H1 (cell line): ENCODE measurements around the gene CHRNA4. TPM values are rescaled to one million over a fixed set of nuclear protein-coding genes. Genes with fewer than 3 reads are reported as not detected.

Experiments
- CTCF ChIA-PET: fragments of 300-600 bp; sonication (Branson Sonifier 250); formaldehyde crosslinking; loops from one replicate; lab custom pipeline; 2021; ENCODE audit not compliant: partially characterized antibody; lab: Charles Lee
- POLR2A ChIA-PET: fragments of 300-600 bp; sonication (Branson Sonifier 250); formaldehyde crosslinking; loops from one replicate; lab custom pipeline; 2021; ENCODE audit warnings: inconsistent platforms; ENCODE audit not compliant: partially characterized antibody; lab: Charles Lee
- DNase-seq, 2 experiments: peaks; one replicate each; pipeline versions ENCODE4 v3.0.0 to v3.0.0-alpha.2; 2010 to 2022; ENCODE audit warnings: low spot score in 2 of 2, low read depth in 1 of 2, mixed read lengths in 1 of 2
- FAIRE-seq: peaks from 2 replicates; lab custom pipeline; 2011; peaks lifted over from hg19 to GRCh38; lab: Jason Lieb, UNC
- H2AFZ ChIP-seq: 2 replicates; pipeline ENCODE4 v1.8.1; 2012; ENCODE audit warnings: low read length, inconsistent platforms
- H2AK5ac ChIP-seq: 2 replicates; pipeline ENCODE4 v1.6.1; 2013; ENCODE audit warnings: low read depth, low read length
- H2BK120ac ChIP-seq: replicated peaks from 2 replicates; pipeline ENCODE3; 2013; ENCODE audit warnings: low read depth, low read length, inconsistent platforms
- H2BK12ac ChIP-seq: 2 replicates; pipeline ENCODE4 v1.6.1; 2013; ENCODE audit warnings: low read depth, low read length
- H2BK15ac ChIP-seq: 2 replicates; pipeline ENCODE4 v1.6.1; 2013; ENCODE audit warnings: low read length
- H2BK20ac ChIP-seq: 2 replicates; pipeline ENCODE4 v1.6.1; 2013; ENCODE audit warnings: low read length
- H2BK5ac ChIP-seq: 2 replicates; pipeline ENCODE4 v1.6.1; 2013; ENCODE audit warnings: low read depth, low read length
- H3K14ac ChIP-seq: 2 replicates; pipeline ENCODE4 v1.6.1; 2013; ENCODE audit warnings: inconsistent platforms; ENCODE audit not compliant: insufficient read length
- H3K18ac ChIP-seq: 2 replicates; pipeline ENCODE4 v1.6.1; 2013; ENCODE audit warnings: low read length; ENCODE audit errors: extremely low read depth
- H3K23ac ChIP-seq: 2 replicates; pipeline ENCODE4 v1.6.1; 2013; ENCODE audit warnings: inconsistent platforms; ENCODE audit not compliant: insufficient read length
- H3K23me2 ChIP-seq: 2 replicates; pipeline ENCODE4 v1.6.1; 2013; ENCODE audit warnings: low read depth, low read length
- H3K27ac ChIP-seq: 2 replicates; pipeline ENCODE4 v1.6.1; 2011; ENCODE audit warnings: low read depth, low read length, inconsistent platforms
- H3K27me3 ChIP-seq, 4 experiments: replicated peaks in 1 of 4; 1 replicate in 1 of 4; 2 replicates in 3 of 4; pipeline versions ENCODE4 v1.6.1 to v1.8.1; 2011 to 2013; ENCODE audit warnings: low read length in 3 of 4, mild to moderate bottlenecking in 3 of 4, inconsistent platforms in 2 of 4, mixed read lengths in 2 of 4, moderate library complexity in 1 of 4; ENCODE audit not compliant: control insufficient read depth in 3 of 4, insufficient read depth in 3 of 4; ENCODE audit errors: extremely low read depth in 1 of 4
- H3K36me3 ChIP-seq, 4 experiments: 2 replicates each; pipeline versions ENCODE4 v1.6.1 to v1.8.1; 2011 to 2013; ENCODE audit warnings: mild to moderate bottlenecking in 4 of 4, low read length in 3 of 4, moderate library complexity in 2 of 4, control low read depth in 1 of 4, inconsistent platforms in 1 of 4; ENCODE audit not compliant: insufficient read depth in 4 of 4, control insufficient read depth in 2 of 4
- H3K4ac ChIP-seq: replicated peaks from 2 replicates; pipeline ENCODE3; 2013; ENCODE audit warnings: low read length, low read depth, mixed read lengths, inconsistent platforms; ENCODE audit not compliant: insufficient read length
- H3K4me1 ChIP-seq, 4 experiments: replicated peaks in 1 of 4; 1 replicate in 1 of 4; 2 replicates in 3 of 4; pipeline versions ENCODE4 v1.6.1 to v1.8.1; 2011 to 2013; ENCODE audit warnings: low read length in 3 of 4, inconsistent platforms in 2 of 4, mixed read lengths in 1 of 4; ENCODE audit not compliant: insufficient read depth in 4 of 4, control insufficient read depth in 3 of 4
- H3K4me2 ChIP-seq, 2 experiments: 2 replicates each; pipeline versions ENCODE4 v1.6.1 to v1.8.1; 2011 to 2013; ENCODE audit warnings: low read depth in 2 of 2, low read length in 2 of 2, control low read depth in 1 of 2, inconsistent platforms in 1 of 2, mild to moderate bottlenecking in 1 of 2; ENCODE audit not compliant: insufficient read depth in 1 of 2
- H3K4me3 ChIP-seq, 4 experiments: fragments of 200-600, 300-600 bp in 1 of 4; sonication (generic), shearing (Covaris generic), sonication (Bioruptor Twin) in 1 of 4; 2 replicates each; pipeline versions ENCODE4 v1.5.1 to v1.8.1; 2011 to 2016; ENCODE audit warnings: low read length in 4 of 4, low read depth in 3 of 4, control low read depth in 2 of 4, inconsistent platforms in 2 of 4, mild to moderate bottlenecking in 2 of 4, mixed read lengths in 1 of 4, moderate library complexity in 1 of 4; ENCODE audit not compliant: insufficient read depth in 2 of 4; ENCODE audit errors: extremely low read depth in 1 of 4
- H3K56ac ChIP-seq: replicated peaks from 2 replicates; pipeline ENCODE3; 2013; ENCODE audit warnings: low read depth, mild to moderate bottlenecking, mixed read lengths, low read length, inconsistent platforms; ENCODE audit not compliant: insufficient read length
- H3K79me1 ChIP-seq: 2 replicates; pipeline ENCODE4 v1.6.1; 2013; ENCODE audit warnings: low read depth, low read length, control low read depth
- H3K79me2 ChIP-seq, 2 experiments: 2 replicates each; pipeline versions ENCODE4 v1.6.1 to v1.8.1; 2012 to 2013; ENCODE audit warnings: low read length in 2 of 2, mild to moderate bottlenecking in 2 of 2, inconsistent platforms in 1 of 2; ENCODE audit not compliant: insufficient read depth in 2 of 2, control insufficient read depth in 1 of 2
- H3K9ac ChIP-seq, 4 experiments: replicated peaks in 1 of 4; 1 replicate in 1 of 4; 2 replicates in 3 of 4; pipeline versions ENCODE4 v1.6.1 to v1.8.1; 2011 to 2013; ENCODE audit warnings: low read depth in 3 of 4, low read length in 3 of 4, control low read depth in 2 of 4, mild to moderate bottlenecking in 2 of 4, moderate library complexity in 2 of 4, inconsistent platforms in 1 of 4; ENCODE audit errors: extremely low read depth in 1 of 4
- H3K9me3 ChIP-seq, 2 experiments: 2 replicates each; pipeline versions ENCODE4 v1.6.1 to v1.8.1; 2012 to 2013; ENCODE audit warnings: mild to moderate bottlenecking in 2 of 2, moderate library complexity in 2 of 2, control low read depth in 1 of 2, inconsistent platforms in 1 of 2, low read depth in 1 of 2, low read length in 1 of 2, mixed read lengths in 1 of 2; ENCODE audit not compliant: insufficient read depth in 2 of 2
- H4K20me1 ChIP-seq, 2 experiments: replicated peaks in 1 of 2; 2 replicates each; pipeline versions ENCODE3 to v1.8.1; 2011 to 2013; ENCODE audit warnings: inconsistent platforms in 2 of 2, low read length in 2 of 2, mild to moderate bottlenecking in 1 of 2; ENCODE audit not compliant: insufficient read depth in 2 of 2, control insufficient read depth in 1 of 2
- H4K5ac ChIP-seq: 2 replicates; pipeline ENCODE4 v1.6.1; 2013; ENCODE audit warnings: low read length, low read depth, mixed read lengths, inconsistent platforms; ENCODE audit not compliant: insufficient read length
- H4K8ac ChIP-seq: 2 replicates; pipeline ENCODE4 v1.8.0; 2013; ENCODE audit warnings: mild to moderate bottlenecking, moderate library complexity, low read length, inconsistent platforms; ENCODE audit not compliant: insufficient read depth; ENCODE audit errors: extremely low read depth
- H4K91ac ChIP-seq: replicated peaks from 2 replicates; pipeline ENCODE3; 2013; ENCODE audit warnings: low read length, mixed read lengths, inconsistent platforms; ENCODE audit not compliant: insufficient read length
- ASH2L ChIP-seq: fragments of 200-600, 300-600 bp; sonication (generic); IDR thresholded peaks from one replicate; pipeline ENCODE4 v1.7.1; 2017; ENCODE audit warnings: low read length
- BRCA1 ChIP-seq: IDR thresholded peaks from 2 replicates; pipeline ENCODE4 v1.6.1; 2012; ENCODE audit warnings: low read depth, low read length, improper control_type of control experiment
- CHD2 ChIP-seq: IDR thresholded peaks from 2 replicates; pipeline ENCODE4 v1.6.1; 2012; ENCODE audit warnings: low read length, improper control_type of control experiment
- FOSL1 ChIP-seq: IDR thresholded peaks from 2 replicates; pipeline ENCODE4 v1.6.1; 2011; ENCODE audit warnings: mild to moderate bottlenecking, low read depth, low read length, moderate library complexity; ENCODE audit not compliant: insufficient read depth
- GABPA ChIP-seq: IDR thresholded peaks from 2 replicates; pipeline ENCODE4 v1.6.1; 2011; ENCODE audit warnings: mild to moderate bottlenecking, low read length, moderate library complexity, borderline replicate concordance; ENCODE audit not compliant: insufficient read depth
- HDAC2 ChIP-seq, 2 experiments: fragments of 300-600 bp in 1 of 2; sonication (generic) in 1 of 2; IDR thresholded peaks; 2 replicates each; pipeline ENCODE4 v1.6.1; 2011 to 2012; ENCODE audit warnings: low read depth in 2 of 2, low read length in 2 of 2, mild to moderate bottlenecking in 2 of 2, moderate library complexity in 2 of 2, borderline replicate concordance in 1 of 2, inconsistent platforms in 1 of 2
- HDAC6 ChIP-seq: IDR thresholded peaks from one replicate; pipeline ENCODE4 v1.7.1; 2012; ENCODE audit warnings: low read depth, mild to moderate bottlenecking, inconsistent platforms, low read length, moderate library complexity
- JUND ChIP-seq: IDR thresholded peaks from 2 replicates; pipeline ENCODE4 v1.6.1; 2011; ENCODE audit warnings: mild to moderate bottlenecking, improper control_type of control experiment, low read length
- TAF1 ChIP-seq: IDR thresholded peaks from 2 replicates; pipeline ENCODE4 v1.6.1; 2011; ENCODE audit warnings: mild to moderate bottlenecking, low read depth, low read length
- TAF7 ChIP-seq: optimal IDR thresholded peaks from 2 replicates; pipeline ENCODE3; 2011; ENCODE audit warnings: low read depth, mild to moderate bottlenecking, inconsistent platforms, low read length, moderate library complexity, borderline replicate concordance
- WGBS, 2 experiments: shearing (Covaris generic) in 1 of 2; methylation state at CpG; one replicate each; pipeline versions ENCODE4 v1.1.6 to v1.1.7; 2013 to 2015; ENCODE audit warnings: low lambda C conversion rate in 2 of 2, mixed read lengths in 2 of 2, inconsistent platforms in 1 of 2, low coverage in 1 of 2, missing lambda C conversion rate in 1 of 2; ENCODE audit not compliant: insufficient replicate concordance in 2 of 2, insufficient coverage in 1 of 2, insufficient read length in 1 of 2; ENCODE audit errors: extremely low coverage in 1 of 2, missing lambda C conversion rate in 1 of 2; 5-methylcytosine and 5-hydroxymethylcytosine counted together
- polyA plus RNA-seq, 7 experiments: library from polyadenylated mRNA; depleted of rRNA in 3 of 7; stranded (reverse) in 5 of 7; unstranded in 2 of 7; fragments of >200 nt in 5 of 7; fragments of 200-250 nt in 2 of 7; gene quantifications; 1 replicate in 5 of 7; 2 replicates in 1 of 7; 4 replicates in 1 of 7; pipeline versions ENCODE4 v1.2.1 to v1.2.3, GENCODE V29; 2011 to 2013; ENCODE audit warnings: missing spikeins in 2 of 7, mixed read lengths in 2 of 7
- total RNA-seq: library from RNA; stranded (reverse); fragmentation: NEBNext Ultra II Directional; extraction: Animal tissue kit (Norgen Biotek cat#: 25700); gene quantifications from 2 replicates; pipeline ENCODE4 v1.2.1, GENCODE V29; 2021

Gene CHRNA4
- total and polyA plus RNA-seq, 2 of the 8 experiments (the other 6 are each of a cell fraction or from before 2014, with no cell fraction given): 4.3 to 5.7 TPM

DNA sequence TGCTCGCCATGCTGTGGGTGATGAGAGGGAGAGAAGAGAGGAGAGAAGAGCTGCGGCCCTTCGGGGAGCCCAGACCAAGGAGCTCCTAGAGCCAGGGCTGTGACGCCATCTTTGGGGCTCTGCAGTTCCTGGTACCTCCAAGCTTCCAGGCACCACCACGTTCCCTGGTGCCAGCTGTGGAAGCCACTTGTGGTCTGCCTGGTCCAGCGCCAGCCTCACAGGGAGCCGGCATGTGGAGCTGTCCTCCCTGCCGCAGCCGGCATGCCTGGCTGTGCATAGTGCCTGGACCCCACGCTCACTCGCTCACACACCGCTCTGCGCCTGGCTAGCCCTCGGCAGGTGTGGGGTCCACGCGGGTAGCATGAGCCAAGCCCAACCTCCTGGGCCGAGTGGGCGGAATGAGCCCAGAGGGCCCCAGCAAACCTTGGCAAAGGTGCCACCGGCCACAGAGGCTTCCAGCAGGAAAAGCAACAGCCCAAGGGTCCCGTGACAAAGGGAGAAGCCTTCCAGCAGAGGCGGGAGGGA, 19.3 kb upstream of the CHRNA4 start:
- Histone ChIP-seq H4K91ac (no peak overlapping the region), H2AFZ (no peak overlapping the region), H3K36me3 (no peaks in the 10 kb centered on the region), H3K23me2 (no peaks in the 10 kb centered on the region; the same call in none of the 2 replicates), H4K20me1 (no peaks in the 10 kb centered on the region), H4K8ac (no peak overlapping the region), H3K79me1 (no peaks in the 10 kb centered on the region), H3K9me3 (no peaks in the 10 kb centered on the region; a peak in 1 of 4 replicates), H3K4me1 (peaks cover 3 to 20% (median 14%) of the 10 kb centered on the region in 4 experiments), H3K9ac (no peak overlapping the region), H3K56ac (no peak overlapping the region), H3K27me3 (peaks cover 0 to 2% (median 0%) of the 10 kb centered on the region in 4 experiments; a peak in 1 of 7 replicates), H3K4me2 (no peak overlapping the region), H3K23ac (no peak overlapping the region), H4K5ac (no peak overlapping the region), H2BK120ac (no peak overlapping the region), H3K18ac (peak overlapping the region; percentile 48), H3K27ac (no peak overlapping the region), H2AK5ac (no peak overlapping the region; the same call in 1 of the 2 replicates), H3K4ac (no peak overlapping the region)
- CTCF ChIA-PET: interaction anchor here (0.9 to 9.9 kb wide), 24 partner anchors 9 to 157 kb away, joined by 3 to 230 read pairs (median 13); partner anchors contain the start of genes CHRNA4 and COL20A1
- DNase-seq (no peak), FAIRE-seq (no peak)
- WGBS, 2 experiments: 87% methylated on average over 13 of the region's 21 CpGs; no CpG with 5 or more reads in 1 of the 2 experiments
- POLR2A ChIA-PET: interaction anchor here (0.9 to 1.5 kb wide), 2 partner anchors 28 to 87 kb away, joined by 3 read pairs; partner anchors contain the start of gene COL20A1
- no peak for TF ChIP-seq BRCA1
- TF ChIP-seq CHD2: no peak
- no peak for TF ChIP-seq HDAC6
- no peak for TF ChIP-seq HDAC2 (IDR thresholded peaks at IDR 0.05; ENCODE audit: borderline replicate concordance in 1 of 2, low read depth in 2 of 2, low read length in 2 of 2)
- no peak for TF ChIP-seq GABPA
- TF ChIP-seq FOSL1: no peak
- TF ChIP-seq TAF7: no peak
- TF ChIP-seq TAF1: no peak
- TF ChIP-seq ASH2L: no peak
- no peak for TF ChIP-seq JUND
- TF ChIP-seq, all 59 proteins: peak for 0
- H2BK20ac ChIP-seq: no peak overlapping the region
- H3K4me3 ChIP-seq: no peak overlapping the region
- 0 out of 2 replicates have a peak overlapping the region, but pooled peaks have one; percentile 61 for H2BK15ac ChIP-seq
- H3K14ac ChIP-seq: no peak overlapping the region
- no peak overlapping the region for H2BK5ac ChIP-seq
- H2BK12ac ChIP-seq: peak overlapping the region; percentile 75; the same call in 1 of the 2 replicates
- H3K79me2 ChIP-seq: no peaks in the 10 kb centered on the region
